GM21825 (cell line): Measurements from ENCODE around the gene ERC2.
"Not testable (repeated sequence)": the region's sequence is repeated elsewhere in the genome, so short reads cannot be mapped to it uniquely, and the experiment has no call there.

Experiments
- ATAC-seq: cut with Tn5 transposase; IDR thresholded peaks from one replicate; pipeline ENCODE4 v1.9.1; 2021; ENCODE audit warnings: mild to moderate bottlenecking, moderate library complexity; ENCODE audit not compliant: unreplicated experiment

ERC2 gene

GRCh38 chr3:55518451-55518850 is 949.8 kb downstream of the ERC2 start:
- no peak for ATAC-seq

DNA sequence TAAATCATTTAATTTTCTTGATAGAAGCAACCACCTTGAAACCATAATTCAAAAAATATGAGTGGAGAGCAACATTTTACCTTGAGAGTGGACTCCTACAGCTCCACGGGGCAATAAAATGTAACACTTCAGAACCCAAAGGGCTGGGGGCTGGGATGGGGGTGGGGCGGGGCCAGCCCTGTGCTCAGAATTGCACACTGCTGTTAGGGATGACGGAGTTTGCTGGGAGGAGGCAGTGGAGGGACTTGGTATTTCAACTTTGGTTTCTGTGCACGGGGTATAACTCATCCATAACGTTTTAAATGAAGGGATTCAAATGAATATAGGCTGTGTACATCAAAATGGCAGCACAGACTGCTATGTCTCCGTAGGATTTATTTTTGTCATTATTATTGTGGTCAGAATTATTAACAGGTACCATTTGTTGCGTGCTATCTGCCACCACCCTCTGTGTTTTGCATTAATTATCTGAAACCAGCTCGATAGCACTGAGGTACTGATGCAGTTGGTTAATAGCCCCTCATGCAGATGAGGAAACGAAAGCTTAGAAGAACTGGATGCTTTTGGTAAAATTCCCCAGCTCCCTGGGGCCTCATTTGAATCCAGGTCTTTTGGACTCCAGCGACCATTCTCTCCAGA is 951.8 kb downstream of the ERC2 start:
- no peak for ATAC-seq

GRCh38 chr3:55515550-55516246 is 952.6 kb downstream of the ERC2 start:
- no peak for ATAC-seq

- ATAC-seq = no peak
Observed at GRCh38 chr3:55514962-55515361, 953.3 kb downstream of the ERC2 start.

GRCh38 chr3:55512571-55513343 is 955.5 kb downstream of the ERC2 start:
- ATAC-seq = no peak

GRCh38 chr3:55511895-55512570 is 956.2 kb downstream of the ERC2 start:
- ATAC-seq = no peak

- ATAC-seq = no peak
Observed at GRCh38 chr3:55508335-55508734, 959.9 kb downstream of the ERC2 start.

DNA sequence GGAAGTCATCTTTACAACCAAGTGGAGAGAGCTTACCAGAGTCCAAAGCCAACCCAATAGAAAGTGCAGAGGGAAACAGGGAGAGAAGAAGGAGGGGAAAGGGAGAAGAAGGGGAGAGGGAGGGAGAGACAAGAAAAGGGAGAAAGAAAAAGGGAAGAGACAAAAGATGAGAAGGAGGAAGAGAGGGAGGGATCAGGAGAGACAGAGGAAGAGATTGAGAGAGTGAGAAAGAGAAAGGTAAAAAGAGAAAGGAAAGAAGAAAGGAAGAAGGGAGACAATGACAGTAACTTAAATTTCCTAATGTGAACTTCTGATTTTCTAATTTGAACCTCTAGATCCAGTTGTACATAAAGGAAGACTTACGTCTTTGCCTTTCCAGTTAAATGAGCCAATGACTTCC is 960.5 kb downstream of the ERC2 start:
- ATAC-seq = no peak

- ATAC-seq = no peak
Observed at GRCh38 chr3:55505776-55506175, 962.5 kb downstream of the ERC2 start.

DNA sequence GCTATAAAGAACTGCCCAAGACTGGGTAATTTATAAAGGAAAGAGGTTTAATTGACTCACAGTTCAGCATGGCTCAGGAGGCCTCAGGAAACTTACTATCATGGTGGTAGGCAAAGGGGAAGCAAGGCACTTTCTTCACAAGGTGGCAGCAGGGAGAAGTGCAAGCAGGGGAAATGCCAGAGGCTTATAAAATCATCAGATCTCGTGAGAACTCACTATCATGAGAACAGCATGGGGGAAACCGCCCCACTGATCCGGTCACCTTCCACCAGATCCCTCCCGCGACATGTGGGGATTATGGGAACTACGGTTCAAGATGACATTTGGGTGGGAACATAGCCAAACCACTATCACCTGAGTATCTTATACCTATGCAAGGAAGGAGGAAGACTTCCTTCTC is 963.2 kb downstream of the ERC2 start:
- ATAC-seq = not testable (repeated sequence)

GRCh38 chr3:55501905-55502304 is 966.4 kb downstream of the ERC2 start:
- no peak for ATAC-seq

DNA sequence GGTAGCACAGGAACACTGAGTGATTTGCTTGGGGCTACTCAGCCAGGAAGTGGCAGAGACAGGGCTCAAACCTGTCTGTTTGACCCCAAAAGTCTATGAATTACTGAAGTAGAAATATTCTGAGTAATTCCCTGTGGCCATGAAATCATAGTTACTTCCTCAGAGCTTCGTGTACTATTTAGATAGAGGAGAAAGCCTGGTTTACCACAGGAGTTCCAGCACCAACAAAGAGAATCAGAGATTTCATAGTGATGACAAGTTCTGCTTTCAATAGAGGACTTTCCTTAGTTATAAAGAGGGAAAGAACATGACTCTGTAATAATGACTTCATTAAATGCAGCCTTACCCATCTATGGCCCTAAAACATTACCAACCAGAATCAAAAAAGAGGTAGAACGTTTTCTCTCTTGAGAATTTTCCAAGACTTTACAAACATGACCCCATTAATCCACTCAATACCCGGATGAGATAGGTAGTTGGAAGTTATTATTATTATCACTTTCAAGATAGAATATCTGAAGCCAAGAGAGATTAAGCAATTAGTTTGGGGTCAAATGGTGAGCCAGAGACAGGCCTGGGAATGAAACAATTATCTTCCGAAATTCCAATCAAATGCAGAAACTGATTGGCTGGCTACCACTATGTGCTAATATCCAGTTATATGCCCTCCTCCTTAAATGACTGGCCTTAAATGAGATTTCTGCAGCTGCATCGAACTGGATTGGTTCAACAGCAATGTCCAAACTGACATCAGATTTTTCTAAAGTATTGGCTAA is 967.5 kb downstream of the ERC2 start:
- no peak for ATAC-seq

DNA sequence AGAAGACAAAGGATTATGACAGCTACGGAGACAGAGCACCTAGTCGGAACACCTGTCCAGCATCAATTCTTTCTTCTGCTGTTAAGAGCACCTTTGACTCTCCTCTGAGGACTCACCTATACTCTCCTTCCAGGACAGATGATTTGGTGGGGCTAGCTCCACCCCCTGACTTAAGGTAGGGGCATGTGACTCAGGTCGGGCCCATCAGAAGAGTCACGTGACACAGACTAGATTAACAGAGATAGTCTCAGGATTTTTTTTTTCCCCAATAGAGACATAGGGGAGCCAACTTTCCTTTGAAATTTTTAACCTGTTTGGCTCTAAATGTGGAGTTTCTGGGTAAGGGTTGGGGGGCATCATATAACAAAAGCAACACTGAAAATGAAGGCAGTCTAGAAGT is 969.7 kb downstream of the ERC2 start:
- ATAC-seq = no peak

DNA sequence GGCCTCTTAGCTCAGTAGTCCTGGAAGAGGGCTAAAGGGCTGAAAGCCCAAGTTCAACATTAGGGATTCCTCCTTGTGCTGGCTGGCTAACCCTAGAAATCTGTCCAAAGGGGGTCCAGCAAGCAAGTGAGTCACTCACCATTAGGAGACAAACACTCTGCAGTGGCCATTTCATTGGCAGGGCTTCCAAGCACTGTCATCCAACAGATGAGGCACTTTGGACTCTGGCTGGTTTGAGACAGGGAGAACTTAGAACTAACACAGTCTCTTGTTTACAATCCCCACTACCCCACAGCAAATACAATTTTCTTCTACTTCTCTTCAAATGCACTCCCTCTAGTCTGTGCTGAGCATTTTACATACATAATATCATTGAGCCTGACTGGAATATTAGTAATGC is 971.0 kb downstream of the ERC2 start:
- no peak for ATAC-seq

GRCh38 chr3:55494976-55495375 is 973.3 kb downstream of the ERC2 start:
- ATAC-seq = no peak

DNA sequence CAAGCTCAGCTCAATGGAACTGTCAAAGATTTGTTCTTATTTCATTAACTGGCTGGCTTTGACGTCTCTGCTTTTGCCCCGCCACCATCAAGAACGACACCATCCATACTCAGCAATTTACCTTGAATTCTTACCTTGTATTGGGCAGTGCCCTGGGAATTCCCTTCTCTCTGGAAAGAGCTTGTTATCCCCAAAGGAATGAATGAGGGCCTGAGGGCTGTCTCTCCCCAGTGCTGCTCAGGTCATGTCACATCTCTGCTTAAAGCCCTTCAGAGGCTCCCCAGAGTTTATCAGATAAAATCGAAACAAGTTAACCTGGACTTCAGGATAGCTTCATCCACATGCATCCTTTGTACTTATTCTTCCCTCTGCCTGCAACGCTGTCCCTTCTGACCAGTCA is 975.3 kb downstream of the ERC2 start:
- no peak for ATAC-seq

GRCh38 chr3:55491296-55491816 is 976.9 kb downstream of the ERC2 start:
- ATAC-seq = no peak

DNA sequence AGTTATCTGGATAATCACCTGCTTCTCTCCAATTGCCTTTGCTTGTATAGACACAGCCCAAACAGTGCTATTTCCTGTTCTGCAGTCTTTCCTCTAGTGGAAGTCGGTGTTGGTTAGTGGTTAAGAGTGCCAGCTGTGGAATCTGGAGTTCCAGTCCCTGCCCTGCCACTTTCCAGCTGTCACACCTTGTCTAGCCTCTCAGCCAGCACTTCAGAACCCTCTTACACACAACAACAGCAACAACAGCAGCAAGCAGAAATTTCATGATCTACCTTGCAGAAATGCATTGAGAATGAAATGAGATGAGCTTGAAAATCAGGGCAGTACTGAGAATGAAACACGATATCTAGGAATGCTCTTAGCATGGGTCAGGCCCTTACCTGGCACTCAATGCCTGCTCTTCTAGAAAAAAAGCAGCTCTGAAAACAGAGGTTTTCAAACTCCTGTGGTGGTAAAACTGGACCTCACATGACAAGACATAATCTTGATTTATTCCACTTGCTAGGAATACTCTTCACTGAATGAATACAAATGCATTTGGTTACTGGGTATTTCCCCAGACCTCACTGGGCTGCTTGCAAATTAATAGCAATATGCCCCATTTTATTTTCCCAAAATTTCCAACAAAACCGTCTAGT is 977.9 kb downstream of the ERC2 start:
- ATAC-seq = no peak

DNA sequence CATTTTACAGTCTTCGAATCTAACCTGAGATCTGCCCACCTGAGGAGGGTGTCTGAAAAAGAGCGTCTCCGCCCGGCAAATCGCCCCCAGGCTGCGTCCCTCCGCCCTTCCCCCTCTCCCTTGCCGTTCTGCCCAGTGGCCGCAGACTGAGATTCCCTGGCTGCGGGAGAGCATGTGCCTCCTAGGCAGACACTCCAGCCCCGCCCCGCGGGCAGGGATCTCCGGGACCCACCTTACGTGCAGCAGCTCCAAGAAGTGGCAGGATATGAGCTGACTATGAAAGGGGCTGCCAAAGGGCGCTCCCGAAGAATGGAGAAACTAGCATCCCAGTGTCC is 978.5 kb downstream of the ERC2 start:
- ATAC-seq = no peak

- ATAC-seq = no peak
Observed at GRCh38 chr3:55488398-55489055, 979.7 kb downstream of the ERC2 start.
